NCI-H1694 (cell line): ENCODE data around the gene NCOA4.
"Not testable (repeated sequence)": the region's sequence is repeated elsewhere in the genome, so short reads cannot be mapped to it uniquely, and the experiment has no call there.

Source experiments
- DNase-seq: peaks from one replicate; lab custom pipeline; 2025; lab: John Stamatoyannopoulos, UW

Gene NCOA4

GRCh38 chr10:46019569-46020343 lies 10.7 kb downstream of the NCOA4 start:
- DNase-seq: no peak

- no peak for DNase-seq
Measured at GRCh38 chr10:46019177-46019528, 11.3 kb downstream of the NCOA4 start.

DNA sequence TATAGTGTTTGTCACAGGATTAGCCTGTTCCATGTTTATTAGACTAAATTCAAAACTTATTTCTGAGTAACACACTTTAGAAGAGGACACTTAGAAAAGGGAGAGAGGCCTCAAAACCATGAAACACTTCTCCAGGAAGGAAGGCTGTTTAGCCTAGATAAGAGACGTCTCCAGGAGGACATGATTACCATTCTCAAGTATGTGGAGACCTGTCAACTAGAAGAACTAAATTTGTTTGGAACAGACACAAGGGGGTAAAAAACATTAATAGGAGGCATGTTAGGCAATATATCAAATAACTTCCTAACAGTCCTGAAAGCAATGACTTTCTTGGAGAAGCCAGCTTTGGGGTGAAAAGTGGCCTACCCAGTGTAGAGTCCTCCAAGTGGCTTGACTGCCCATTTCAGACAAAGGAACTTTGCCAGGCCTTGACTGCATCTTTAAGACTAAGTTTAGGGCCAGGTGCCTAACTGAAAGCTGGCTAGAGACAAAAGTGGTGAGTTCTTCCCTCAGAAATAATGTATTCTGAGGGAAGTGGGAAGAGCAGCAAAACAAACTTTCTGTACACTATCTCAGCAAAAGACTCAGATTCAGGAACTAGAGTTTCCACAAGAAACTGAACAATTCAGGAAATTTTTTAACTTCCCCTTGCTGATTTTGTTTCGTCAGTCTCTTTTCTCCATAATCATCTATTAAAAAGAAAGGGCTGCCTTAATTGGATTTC lies 11.8 kb downstream of the NCOA4 start:
- DNase-seq: no peak

GRCh38 chr10:46017733-46018132 lies 12.7 kb downstream of the NCOA4 start:
- no peak for DNase-seq

GRCh38 chr10:46016811-46017210 lies 13.6 kb downstream of the NCOA4 start:
- no peak for DNase-seq

DNA sequence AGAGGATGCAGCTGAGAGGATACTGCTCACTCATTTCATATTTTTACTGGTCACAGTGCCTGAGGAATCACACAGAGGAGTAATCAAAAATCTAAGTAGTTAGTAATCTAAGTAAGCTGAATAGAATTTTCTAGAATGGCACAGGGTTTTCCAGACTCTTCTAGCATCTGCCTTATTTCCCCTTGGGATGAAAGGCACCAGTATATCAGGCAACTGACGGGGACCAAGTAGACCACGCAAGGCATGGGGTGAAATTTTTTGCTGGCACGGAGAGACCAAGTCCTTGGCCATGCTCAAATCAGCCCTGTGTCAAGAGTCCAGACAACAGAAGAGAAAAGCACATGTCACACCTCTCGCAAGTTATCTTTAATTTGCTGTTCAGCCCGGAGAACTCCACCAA lies 14.2 kb downstream of the NCOA4 start:
- DNase-seq: no peak

DNA sequence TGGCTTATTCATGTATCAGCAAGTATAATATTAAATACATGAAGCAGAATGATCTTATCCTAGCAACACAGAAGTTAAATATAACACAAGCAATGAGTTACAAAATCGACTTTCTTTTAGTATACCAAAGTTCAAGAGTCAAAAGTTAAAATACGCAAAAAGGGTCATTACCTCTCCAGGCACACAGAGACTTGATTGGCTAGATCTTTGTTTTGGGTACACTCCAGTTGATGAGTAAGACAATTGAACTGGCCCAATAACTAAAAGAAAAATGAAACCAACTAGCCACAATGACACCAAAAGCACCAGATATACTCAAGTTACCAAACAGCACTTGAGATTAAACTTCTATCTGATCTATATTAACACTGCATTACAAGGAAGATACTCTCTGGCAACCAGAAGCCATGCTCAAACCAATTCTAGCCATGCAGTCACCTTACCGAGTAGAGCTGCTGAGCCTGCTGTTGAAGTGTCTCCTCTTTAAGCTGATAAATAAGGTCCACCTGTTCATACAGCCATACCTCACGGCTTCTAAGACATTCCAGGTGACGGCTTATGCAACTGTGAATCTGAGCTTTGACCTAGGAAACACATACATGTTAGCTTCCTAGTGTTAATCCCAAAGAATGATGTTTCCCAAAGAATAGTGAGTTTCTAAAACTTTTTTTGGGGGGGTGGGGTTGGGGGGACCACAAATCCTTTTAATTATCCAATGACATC lies 15.6 kb downstream of the NCOA4 start:
- no peak for DNase-seq

DNA sequence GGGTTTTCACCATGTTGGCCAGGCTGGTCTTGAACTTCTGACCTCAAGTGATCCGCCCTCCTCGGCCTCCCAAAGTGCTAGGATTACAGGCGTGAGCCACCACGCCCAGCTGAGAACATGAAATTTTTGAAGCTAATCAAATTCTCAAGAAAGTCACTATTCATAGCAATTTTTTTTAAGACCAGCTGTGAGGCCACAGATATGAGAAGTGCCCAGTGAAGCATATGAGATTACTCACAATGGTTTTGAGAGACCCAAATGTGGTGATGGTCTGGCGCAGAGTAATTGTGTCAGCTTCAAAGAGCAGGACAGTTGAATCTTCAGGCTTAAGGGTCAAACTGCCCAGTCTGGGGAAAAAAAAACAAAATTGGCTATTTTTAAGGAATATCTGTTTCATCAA lies 16.2 kb downstream of the NCOA4 start:
- DNase-seq: no peak

GRCh38 chr10:46012746-46013145 lies 17.7 kb downstream of the NCOA4 start:
- no peak for DNase-seq

DNA sequence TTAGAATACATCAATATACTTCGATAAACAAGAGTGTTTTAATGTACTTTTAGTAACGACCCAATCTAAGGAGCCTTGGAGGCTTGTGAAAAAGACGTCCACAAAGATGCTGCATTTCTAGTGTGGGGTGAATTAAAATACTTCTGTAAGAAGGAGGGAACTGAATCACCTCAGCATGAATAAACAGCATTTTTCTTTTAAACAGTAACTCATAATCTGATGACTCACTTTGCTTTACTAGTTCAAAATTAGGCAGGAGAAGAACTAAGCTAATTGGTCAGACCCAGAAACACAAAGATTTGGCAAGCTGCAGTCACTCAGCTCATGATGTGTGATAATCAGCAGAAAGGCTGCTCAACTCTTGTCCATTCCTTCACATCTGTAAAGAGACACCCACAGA lies 24.2 kb downstream of the NCOA4 start:
- no peak for DNase-seq

DNA sequence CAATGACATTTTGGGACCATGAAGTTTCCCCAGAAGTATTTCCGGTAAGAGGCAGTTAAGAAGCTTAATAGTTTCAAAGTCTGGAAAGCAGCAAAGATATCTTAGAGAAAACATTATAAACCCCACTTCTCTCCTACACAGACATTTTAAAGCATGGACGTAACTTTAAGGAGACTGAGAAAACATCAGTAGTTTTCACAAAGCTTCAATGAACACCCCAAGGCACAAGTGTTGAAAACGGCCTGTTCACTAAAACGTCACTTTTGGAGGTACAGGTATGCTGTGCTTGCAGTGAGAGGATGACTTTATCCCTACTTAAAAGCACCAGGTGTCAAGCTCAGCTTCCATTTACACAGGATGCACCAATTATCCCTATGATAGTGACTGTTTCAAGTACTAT lies 25.0 kb downstream of the NCOA4 start:
- DNase-seq: no peak

GRCh38 chr10:46004963-46005362 lies 25.5 kb downstream of the NCOA4 start:
- DNase-seq: no peak

- DNase-seq: no peak
Measured at GRCh38 chr10:46002916-46003693, 27.3 kb downstream of the NCOA4 start.

DNA sequence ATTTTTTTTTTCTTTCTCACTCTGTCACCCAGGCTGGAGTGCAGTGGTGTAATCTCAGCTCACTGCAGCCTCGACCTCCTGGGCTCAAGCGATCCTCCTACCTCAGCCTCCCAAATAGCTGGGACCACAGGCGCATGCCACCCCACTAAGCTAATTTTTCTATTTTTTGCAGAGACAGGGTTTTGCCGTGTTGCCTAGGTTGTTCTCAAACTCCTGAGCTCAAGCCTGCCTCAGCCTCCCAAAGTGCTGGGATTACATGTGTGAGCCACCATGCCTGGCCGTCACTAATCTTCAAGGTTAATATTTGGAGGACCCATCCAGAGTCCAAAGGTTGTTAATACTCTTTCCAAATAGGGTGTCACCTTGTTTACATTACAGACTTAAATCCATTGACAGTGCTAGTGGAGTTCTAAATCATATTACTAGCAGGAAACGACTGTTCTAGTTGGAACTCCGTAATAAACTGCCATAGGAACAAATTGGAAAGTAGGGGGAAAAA lies 28.2 kb downstream of the NCOA4 start:
- not testable (repeated sequence) for DNase-seq

- DNase-seq: no peak
Measured at GRCh38 chr10:46001187-46001756, 29.2 kb downstream of the NCOA4 start.

GRCh38 chr10:46000538-46000937 lies 29.9 kb downstream of the NCOA4 start:
- DNase-seq: no peak

- DNase-seq: not testable (repeated sequence)
Measured at GRCh38 chr10:45999955-46000354, 30.5 kb downstream of the NCOA4 start.

- DNase-seq: no peak
Measured at GRCh38 chr10:45997994-45998763, 32.2 kb downstream of the NCOA4 start.

DNA sequence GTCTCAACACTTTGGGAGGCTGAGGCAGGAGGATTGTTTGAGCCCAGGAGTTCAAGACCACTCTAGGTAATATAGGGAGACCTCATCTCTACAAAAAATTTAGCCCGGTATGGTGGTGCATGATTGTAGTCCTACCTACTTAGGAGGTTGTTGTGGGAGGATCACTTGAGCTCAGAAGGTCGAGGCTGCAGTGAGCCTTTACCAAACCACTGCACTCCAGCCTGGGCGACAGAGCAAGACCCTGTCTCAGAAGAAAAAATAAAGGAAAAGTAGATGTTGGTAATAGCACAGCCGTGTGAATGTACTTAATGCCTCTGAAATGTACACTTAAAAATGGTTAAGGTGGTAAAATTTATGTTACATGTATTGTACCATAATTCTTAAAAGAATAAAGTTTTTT lies 32.9 kb downstream of the NCOA4 start:
- no peak for DNase-seq

DNA sequence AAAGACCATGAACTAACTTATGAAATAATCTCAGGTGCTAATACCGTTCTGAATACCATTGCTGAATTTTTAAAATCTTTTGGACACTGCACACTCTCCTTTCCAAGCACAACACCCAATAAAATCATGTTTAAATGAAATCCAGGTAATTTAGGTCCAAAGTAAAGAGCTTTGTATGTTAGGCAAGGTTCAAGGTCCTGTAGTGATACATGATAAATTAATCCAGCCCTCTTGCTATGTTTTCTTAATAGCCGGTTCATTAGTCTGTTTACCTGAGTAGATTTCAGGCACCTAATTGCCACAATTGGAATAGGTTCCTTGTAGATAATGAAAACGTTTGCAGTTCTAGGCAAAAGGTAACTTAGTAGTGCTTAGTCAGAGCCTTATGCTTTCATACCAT lies 44.8 kb downstream of the NCOA4 start:
- not testable (repeated sequence) for DNase-seq

GRCh38 chr10:45984473-45984872 lies 46.0 kb downstream of the NCOA4 start:
- not testable (repeated sequence) for DNase-seq
